ENCODE results near the gene RAB11FIP2.

DNA sequence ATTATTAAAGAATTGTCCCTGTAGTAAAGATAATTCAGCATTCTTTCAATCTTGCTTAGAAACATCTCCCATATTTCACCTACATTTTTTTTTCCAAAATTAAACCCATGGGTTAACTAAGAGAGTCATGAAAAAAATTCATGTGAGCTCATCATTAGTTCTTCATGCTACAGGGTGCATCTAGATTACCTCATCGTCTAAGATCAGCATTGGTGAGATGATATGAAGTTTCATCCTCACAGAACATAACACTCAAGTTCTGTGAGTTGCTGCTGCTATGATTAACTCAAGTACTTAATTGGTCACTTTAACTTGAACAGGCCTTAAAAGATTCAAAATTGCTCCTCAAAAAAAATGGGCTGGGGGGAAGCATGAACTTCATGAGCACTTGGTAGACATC lies 50.0 kb downstream of the RAB11FIP2 start:
- no peak for TF ChIP-seq EHF (CRISPR knock-in tag; IDR thresholded peaks at IDR 0.05)
- TF ChIP-seq CTCF (IDR thresholded peaks at IDR 0.05), result no peak
- TF ChIP-seq POLR2A (IDR thresholded peaks at IDR 0.05; ENCODE audit: low read length), result no peak
- no peak for TF ChIP-seq RFX5 (IDR thresholded peaks at IDR 0.05)
- TF ChIP-seq REST (IDR thresholded peaks at IDR 0.05), result no peak
- no peak for TF ChIP-seq NPAS2 (CRISPR knock-in tag; IDR thresholded peaks at IDR 0.05; ENCODE audit: borderline replicate concordance)
- TF ChIP-seq, protein P1, sequence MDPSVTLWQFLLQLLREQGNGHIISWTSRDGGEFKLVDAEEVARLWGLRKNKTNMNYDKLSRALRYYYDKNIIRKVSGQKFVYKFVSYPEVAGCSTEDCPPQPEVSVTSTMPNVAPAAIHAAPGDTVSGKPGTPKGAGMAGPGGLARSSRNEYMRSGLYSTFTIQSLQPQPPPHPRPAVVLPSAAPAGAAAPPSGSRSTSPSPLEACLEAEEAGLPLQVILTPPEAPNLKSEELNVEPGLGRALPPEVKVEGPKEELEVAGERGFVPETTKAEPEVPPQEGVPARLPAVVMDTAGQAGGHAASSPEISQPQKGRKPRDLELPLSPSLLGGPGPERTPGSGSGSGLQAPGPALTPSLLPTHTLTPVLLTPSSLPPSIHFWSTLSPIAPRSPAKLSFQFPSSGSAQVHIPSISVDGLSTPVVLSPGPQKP (IDR thresholded peaks at IDR 0.05; ENCODE audit: low read depth, low read length), result no peak
- TF ChIP-seq HDAC2 (IDR thresholded peaks at IDR 0.05), result no peak
- TF ChIP-seq EP300 (IDR thresholded peaks at IDR 0.05), result no peak
- no peak for TF ChIP-seq RAD21 (conservative IDR thresholded peaks at IDR 0.05 in 1 of 2, IDR thresholded peaks at IDR 0.05 in 1 of 2)
- TF ChIP-seq ESRRA (IDR thresholded peaks at IDR 0.05; ENCODE audit: borderline replicate concordance, low read length), result no peak
- no peak for TF ChIP-seq SMC3 (IDR thresholded peaks at IDR 0.05)
- no peak for TF ChIP-seq ZFP36 (IDR thresholded peaks at IDR 0.05; ENCODE audit: borderline replicate concordance, partially characterized antibody)

Measured in A549 (cell line).